GM12872 (cell line): ENCODE results near the gene PROZ.

Source experiments
- TF ChIP-seq, protein P1 (sequence below): IDR thresholded peaks from 3 replicates; pipeline ENCODE4 v1.5.1; 2011; ENCODE audit warnings: low read depth, mild to moderate bottlenecking, low read length, moderate library complexity; ENCODE audit not compliant: insufficient read depth

PROZ gene

DNA sequence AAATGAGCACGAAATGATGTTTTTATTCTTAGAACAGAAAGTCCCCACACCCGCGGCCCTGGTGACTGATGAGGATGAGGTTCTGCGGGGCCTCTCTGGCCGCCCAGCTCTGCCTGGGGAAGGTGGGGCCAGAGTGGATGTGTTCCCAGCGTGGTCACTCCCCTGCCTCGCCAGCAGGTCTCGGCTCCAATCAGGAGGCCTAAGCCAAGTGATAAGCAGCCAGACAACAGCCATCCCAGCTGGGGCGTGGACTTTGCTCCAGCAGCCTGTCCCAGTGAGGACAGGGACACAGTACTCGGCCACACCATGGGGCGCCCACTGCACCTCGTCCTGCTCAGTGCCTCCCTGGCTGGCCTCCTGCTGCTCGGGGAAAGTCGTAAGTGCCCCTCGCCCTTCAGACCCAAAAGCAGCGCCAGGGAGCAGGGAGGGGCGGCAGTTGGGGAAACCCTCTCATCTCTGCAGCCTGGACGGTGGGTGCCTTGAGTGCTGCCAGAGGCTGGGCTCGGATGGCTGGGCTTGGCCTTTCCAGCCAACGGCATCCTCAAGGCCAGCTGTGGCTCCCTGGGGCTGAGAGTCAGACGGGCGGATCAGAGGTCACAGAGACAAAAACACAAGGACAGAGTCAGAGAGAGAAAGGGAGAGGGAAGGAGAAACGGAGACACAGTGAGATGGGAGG is 35.8 kb upstream of the PROZ start, which contains the start of gene F10:
Gene F10, plus strand, starts transcription at position 250 of the 676 bp plus-strand sequence. Its CDS starts 57 bp downstream, at position 307.
- TF ChIP-seq, protein P1, sequence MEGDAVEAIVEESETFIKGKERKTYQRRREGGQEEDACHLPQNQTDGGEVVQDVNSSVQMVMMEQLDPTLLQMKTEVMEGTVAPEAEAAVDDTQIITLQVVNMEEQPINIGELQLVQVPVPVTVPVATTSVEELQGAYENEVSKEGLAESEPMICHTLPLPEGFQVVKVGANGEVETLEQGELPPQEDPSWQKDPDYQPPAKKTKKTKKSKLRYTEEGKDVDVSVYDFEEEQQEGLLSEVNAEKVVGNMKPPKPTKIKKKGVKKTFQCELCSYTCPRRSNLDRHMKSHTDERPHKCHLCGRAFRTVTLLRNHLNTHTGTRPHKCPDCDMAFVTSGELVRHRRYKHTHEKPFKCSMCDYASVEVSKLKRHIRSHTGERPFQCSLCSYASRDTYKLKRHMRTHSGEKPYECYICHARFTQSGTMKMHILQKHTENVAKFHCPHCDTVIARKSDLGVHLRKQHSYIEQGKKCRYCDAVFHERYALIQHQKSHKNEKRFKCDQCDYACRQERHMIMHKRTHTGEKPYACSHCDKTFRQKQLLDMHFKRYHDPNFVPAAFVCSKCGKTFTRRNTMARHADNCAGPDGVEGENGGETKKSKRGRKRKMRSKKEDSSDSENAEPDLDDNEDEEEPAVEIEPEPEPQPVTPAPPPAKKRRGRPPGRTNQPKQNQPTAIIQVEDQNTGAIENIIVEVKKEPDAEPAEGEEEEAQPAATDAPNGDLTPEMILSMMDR: no peak

DNA sequence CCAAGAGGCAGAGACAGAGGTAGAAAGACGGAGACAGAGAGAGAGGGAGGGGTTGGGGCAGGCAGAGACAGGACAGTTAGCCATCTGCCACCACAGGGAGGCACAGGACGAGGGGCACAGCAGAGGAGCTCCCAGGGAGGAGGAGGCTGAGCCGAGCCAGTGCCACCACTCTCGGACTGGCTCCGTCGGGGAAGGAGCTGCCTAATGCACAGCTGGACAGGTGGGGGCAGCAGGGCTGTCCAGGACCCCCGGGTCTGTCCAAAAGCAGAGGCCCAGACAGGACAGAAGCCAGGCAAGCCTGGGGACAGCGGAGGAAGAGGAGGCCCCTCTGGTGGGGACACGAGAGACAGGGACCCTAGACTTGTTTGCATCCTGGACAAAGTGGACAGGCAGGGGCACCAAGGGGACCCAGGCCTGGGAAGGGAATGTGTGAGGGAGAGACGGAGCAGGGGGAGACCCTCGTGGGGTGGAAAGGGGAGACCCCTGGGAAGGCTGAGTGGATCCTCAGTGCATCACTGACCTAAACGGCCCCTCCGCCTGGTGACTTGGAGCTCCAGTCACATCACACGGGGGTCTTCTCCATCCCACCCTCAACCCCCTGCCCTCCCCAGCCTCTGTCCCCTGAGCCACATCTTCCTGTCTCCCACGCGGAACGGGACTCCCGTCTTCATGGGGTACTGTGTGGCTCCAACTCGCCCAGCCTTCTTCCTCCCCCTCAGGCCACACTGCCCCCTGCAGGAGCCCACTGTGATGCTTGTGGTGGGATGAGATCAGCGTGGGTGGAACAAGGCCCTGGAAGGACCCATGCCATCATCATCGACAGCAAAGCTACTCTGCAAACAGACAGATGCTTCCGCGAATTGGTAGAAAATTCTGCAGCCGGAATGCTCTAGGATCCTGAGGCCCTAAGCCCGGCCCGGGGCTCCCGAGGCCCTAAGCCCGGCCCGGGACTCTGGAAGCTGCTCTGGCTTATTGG is 34.9 kb upstream of the PROZ start:
- TF ChIP-seq, protein P1: peak; percentile 38; the same call in 1 of the 3 replicates

DNA sequence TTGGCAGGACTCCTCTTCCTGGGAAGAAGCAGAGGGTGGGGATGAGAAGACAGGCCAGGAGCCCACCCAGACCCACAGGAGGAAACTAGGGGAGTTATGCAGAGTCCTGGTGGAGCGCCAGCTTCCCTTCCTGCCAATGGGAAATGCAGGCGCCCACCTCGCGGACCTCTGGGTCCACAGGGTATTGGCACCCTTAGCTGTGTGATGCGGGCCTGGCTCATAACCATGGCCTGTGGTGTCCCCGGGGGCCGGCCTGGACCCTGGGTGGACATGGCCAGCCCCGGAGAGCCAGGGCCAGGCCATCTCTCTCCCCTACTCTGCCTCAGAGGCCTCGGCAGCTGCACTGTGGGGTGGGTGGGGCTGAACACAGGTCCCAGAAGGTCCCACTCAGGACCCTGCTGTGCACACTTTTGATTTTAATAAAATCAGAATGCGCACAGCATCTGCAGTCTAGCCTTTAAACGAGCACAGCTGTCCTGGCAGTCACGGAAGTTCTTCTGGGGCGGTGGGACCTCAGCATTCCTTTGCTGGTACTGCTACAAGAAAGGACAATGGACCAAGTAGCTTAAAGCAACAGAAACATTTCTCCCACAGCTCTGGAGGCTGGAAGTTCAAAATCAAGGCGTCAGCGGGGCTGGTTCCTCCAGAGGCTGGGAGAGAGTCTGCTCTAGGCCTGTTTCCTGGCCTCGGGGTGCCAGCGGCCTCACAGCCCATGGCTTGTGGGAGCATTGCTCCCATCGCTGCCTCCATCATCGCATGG is 34.1 kb upstream of the PROZ start:
- TF ChIP-seq, protein P1: no peak

DNA sequence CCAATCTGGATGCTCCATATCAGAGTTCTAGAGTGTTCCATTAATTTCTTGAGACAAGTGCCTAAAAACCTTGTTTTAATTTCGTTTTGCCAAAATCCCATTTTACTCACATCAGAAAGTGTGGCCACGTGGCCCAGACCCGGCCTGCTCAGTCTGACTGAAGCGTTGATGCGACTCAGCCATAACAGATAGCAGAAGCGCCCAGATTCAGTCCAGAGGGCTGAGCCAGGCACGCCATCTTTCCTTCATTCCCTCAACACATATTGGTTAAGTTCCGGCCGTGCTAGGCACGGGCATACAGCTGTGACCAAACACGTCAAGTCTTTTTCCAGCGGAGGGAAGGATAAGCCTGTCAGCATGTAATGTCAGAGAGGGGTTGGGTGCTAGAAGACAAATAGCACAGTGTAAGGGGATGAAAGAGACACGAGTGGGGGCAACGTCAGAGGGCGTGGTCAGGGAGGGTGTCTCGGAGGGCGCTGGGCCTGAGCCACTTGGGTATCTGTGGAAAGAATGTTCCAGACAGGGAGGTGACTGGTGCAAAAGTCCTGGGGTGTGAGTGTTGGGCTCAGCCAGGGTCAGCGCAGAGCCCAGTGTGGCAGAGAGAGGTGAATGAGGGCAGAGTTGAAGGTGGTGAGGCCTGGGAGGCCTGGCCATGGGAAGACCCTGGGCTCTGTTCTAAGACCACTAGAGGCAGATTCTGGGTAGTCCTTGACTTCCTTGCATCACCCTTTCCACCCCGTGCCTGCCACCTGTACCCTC is 32.8 kb upstream of the PROZ start:
- TF ChIP-seq, protein P1: no peak

DNA sequence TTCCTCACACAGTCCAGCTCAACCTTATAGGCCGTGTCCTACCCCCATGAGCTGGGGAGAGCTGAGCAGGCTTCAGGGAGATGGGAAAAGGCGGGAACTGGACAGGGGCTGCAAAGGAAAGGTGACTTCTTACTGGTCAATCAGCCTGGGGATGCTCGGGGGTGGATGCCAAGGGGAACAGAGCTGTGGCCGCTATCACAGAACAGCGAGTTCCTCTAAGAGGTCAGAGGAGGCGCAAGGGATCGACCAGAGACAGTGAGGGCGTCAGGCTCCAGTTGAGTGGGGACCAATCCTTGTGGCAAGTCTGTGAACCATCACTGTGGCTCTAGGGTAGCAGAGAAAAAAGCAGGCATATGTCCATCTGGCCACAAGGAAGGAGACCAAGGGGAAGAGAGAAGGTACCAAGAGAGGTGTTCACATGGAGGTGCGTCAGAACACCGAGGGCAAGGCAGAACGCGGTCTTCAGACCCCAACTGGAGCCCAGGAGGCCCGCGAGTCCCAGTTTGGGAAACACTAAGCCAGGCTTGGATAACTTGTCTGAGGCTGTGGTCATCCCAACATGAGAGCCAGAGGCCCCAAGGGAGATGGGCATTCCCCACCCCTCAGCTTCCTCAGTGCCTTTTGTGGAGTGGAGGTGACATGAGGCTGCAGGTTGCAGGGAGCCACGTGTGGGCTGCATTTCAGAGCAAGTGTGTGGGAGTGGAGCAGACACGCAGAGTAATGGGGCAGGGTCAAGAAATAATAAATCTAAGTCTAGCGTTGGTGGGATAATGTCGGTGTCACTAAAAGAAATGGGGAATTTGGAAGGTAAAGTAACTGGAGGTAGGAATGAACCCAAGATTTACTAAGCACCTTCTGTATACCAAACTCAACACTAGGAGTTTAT is 31.9 kb upstream of the PROZ start:
- TF ChIP-seq, protein P1: no peak

DNA sequence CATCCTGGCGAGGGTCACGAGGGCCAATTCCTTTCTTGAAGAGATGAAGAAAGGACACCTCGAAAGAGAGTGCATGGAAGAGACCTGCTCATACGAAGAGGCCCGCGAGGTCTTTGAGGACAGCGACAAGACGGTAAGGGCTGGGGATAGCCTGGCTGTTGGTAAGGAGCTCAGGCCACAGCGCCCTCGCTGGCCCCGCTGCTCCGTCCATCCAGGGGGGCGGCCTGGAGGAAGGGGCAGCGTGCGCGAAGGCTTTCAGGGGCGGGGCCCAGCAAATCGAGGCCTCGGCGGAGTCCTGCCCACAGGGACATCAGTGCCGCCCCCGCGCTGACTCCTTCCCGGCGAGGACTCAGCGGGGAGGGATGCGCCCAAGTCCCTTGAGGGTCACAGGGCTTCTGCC is 29.0 kb upstream of the PROZ start:
- TF ChIP-seq, protein P1: no peak
